DND-41 (cell line): ENCODE measurements around the gene CDYL.

Experiments
- CTCF ChIP-seq: IDR thresholded peaks from 2 replicates; pipeline ENCODE4 v1.5.1; 2012; ENCODE audit warnings: borderline replicate concordance, low read length, moderate library complexity, mild to moderate bottlenecking; ENCODE audit not compliant: poor library complexity, severe bottlenecking; ENCODE audit errors: extremely low read depth
- EZH2 ChIP-seq: IDR thresholded peaks from 3 replicates; pipeline ENCODE4 v1.6.1; 2012; ENCODE audit warnings: borderline replicate concordance, low read depth, mild to moderate bottlenecking, moderate library complexity, low read length, inconsistent platforms; ENCODE audit not compliant: severe bottlenecking

- no peak for TF ChIP-seq CTCF
- TF ChIP-seq EZH2: no peak
These were observed 1.3 kb downstream of the CDYL start for GRCh38 chr6:4777394-4777935.
